Measurements from ENCODE around the gene MISP3. TPM values are rescaled to one million over a fixed set of nuclear protein-coding genes. Genes with fewer than 3 reads are reported as not detected.

Gene MISP3
- total and polyA plus RNA-seq, 2 donors from 2014 or later = 8.7 to 32.0 TPM

DNA sequence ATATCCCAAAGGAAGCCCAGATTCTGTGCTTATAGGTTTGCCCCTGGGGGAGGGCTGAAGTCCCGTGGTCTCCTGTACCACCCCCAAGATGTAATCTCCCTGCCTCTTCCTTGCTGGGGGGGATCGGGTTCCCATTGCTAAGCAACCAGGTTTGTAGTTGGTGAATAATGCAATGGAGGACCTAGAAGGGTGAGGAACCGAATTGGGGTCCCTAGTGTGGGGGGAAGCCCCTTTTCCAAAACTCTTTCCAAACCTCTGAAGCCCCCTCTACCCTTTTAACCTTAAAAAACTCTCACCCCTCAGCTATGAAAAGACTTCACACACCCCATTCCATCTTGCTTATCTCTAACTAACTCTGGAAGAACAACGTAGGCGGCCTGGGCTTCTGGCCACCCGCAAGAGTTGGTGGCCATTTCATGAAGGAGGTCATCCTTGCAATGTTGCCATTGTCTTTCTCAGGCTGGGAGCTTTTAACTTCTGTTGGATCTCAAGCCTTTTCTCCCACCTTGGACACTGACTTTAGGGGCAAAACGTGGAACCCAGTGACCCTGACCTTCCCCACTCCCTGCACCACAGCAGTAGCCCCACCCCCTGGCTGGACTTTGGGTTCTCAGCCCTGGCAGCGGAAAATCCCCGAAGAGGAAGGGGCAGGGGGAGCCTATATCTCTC lies 11.4 kb upstream of the MISP3 start:
- peaks cover 0 to 14% (median 11%) of the 10 kb centered on the region in 3 donors for H3K4me1 ChIP-seq (ENCODE audit: control insufficient read depth in 2 of 3, insufficient read depth in 2 of 3, low read depth in 1 of 3, low read length in 3 of 3)
- FAIRE-seq (no peak), DNase-seq (no peak)
- H3K9me3 ChIP-seq (ENCODE audit: control insufficient read depth in 2 of 3, insufficient read depth in 1 of 3, low read length in 3 of 3) = no peaks in the 10 kb centered on the region
- H3K9ac ChIP-seq (ENCODE audit: low read length in 3 of 3) = peak overlapping the region in 2 of 3 donors; percentile 32 to 77
- intact Hi-C loops (cut with DNase I) = no loop called here
- H3K4me3 ChIP-seq (ENCODE audit: low read length in 3 of 3) = peak overlapping the region; percentile 36 to 68 (median 60)
- H3K27ac ChIP-seq (ENCODE audit: low read depth in 2 of 2, low read length in 2 of 2) = peak overlapping the region; percentile 91 to 93
- H3K27me3 ChIP-seq (ENCODE audit: control insufficient read depth, insufficient read depth, low read length) = no peaks in the 10 kb centered on the region
- TF ChIP-seq, protein P1, sequence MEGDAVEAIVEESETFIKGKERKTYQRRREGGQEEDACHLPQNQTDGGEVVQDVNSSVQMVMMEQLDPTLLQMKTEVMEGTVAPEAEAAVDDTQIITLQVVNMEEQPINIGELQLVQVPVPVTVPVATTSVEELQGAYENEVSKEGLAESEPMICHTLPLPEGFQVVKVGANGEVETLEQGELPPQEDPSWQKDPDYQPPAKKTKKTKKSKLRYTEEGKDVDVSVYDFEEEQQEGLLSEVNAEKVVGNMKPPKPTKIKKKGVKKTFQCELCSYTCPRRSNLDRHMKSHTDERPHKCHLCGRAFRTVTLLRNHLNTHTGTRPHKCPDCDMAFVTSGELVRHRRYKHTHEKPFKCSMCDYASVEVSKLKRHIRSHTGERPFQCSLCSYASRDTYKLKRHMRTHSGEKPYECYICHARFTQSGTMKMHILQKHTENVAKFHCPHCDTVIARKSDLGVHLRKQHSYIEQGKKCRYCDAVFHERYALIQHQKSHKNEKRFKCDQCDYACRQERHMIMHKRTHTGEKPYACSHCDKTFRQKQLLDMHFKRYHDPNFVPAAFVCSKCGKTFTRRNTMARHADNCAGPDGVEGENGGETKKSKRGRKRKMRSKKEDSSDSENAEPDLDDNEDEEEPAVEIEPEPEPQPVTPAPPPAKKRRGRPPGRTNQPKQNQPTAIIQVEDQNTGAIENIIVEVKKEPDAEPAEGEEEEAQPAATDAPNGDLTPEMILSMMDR (IDR thresholded peaks at IDR 0.05; ENCODE audit: borderline replicate concordance, extremely low read depth, insufficient read depth) = no peak
- no peaks in the 10 kb centered on the region for H3K36me3 ChIP-seq (ENCODE audit: control insufficient read depth in 2 of 3, insufficient read depth in 3 of 3, low read length in 3 of 3)

DNA sequence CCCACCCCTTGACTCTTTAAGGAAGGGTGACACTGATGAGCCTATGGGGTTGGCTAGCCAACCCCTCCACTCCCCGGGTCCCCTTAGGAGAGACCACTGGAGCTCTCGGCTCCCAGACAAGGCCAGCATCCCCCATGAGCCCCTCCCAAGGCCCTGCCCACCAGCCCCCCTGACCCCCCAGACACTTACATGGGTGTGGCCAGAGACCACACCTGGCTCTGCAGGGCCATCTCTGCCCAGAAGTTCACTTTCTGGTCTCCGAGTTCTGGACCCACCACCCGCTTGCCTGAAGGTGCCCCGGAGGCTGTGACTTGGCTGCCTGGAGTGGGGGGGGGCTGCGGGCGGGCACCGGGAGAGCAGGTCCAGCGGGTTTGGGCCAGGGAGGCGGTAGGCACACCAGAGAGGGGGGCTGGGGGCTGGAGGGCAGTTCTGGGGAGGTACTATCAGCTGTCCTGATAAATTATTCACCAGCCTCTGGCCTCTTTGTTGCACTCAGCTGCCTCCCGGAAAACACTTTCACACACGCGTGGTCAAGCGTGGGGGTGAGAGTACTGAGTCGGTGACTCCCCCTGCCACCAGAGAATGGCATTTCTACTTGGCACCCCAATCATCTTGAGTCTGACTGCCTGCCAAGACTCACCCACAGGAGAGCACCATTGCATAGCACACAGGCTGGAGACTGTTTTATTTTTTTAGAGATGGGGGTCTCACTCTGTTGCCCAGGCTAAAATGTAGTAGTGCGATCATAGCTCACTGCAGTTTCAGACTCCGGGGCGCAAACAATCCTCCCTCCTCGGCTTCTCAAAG lies 10.6 kb upstream of the MISP3 start, which contains the start of gene PALM3:
PALM3 (minus strand) TSS at position 326 of the 807 bp plus-strand sequence; CDS start at position 230, 96 bp downstream.
- no peaks in the 10 kb centered on the region for H3K9me3 ChIP-seq (ENCODE audit: control insufficient read depth in 2 of 3, insufficient read depth in 1 of 3, low read length in 3 of 3)
- no peaks in the 10 kb centered on the region for H3K36me3 ChIP-seq (ENCODE audit: control insufficient read depth in 2 of 3, insufficient read depth in 3 of 3, low read length in 3 of 3)
- peak within 1 kb of the TSS; percentile 91 to 93 for H3K27ac ChIP-seq (ENCODE audit: low read depth in 2 of 2, low read length in 2 of 2)
- H3K9ac ChIP-seq (ENCODE audit: low read length in 3 of 3) = peak within 1 kb of the TSS in 2 of 3 donors; percentile 32 to 77
- TF ChIP-seq, protein P1 (IDR thresholded peaks at IDR 0.05; ENCODE audit: borderline replicate concordance, extremely low read depth, insufficient read depth) = peak; percentile 2
- DNase-seq = peak; percentile 86 to 95 (median 88)
- peak within 1 kb of the TSS; percentile 36 to 68 (median 60) for H3K4me3 ChIP-seq (ENCODE audit: low read length in 3 of 3)
- no peak for FAIRE-seq
- peaks cover 0 to 14% (median 11%) of the 10 kb centered on the region in 3 donors for H3K4me1 ChIP-seq (ENCODE audit: control insufficient read depth in 2 of 3, insufficient read depth in 2 of 3, low read depth in 1 of 3, low read length in 3 of 3)
- intact Hi-C loops (cut with DNase I) = no loop called here
- H3K27me3 ChIP-seq (ENCODE audit: control insufficient read depth, insufficient read depth, low read length) = no peaks in the 10 kb centered on the region

DNA sequence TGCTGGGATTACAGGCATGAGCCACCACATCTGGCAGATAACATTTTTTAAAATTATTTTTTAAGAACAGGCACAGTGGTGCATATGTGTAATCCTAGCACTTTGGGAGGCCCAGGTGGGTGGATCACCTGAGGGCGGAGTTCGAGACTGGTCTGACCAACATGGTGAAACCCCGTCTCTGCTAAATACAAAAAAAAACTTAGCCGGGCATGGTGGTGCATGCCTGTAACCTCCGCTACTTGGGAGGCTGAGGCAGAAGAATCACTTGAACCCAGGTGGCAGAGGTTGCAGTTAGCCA lies 10.1 kb upstream of the MISP3 start:
- Histone ChIP-seq H3K27me3 (ENCODE audit: control insufficient read depth, insufficient read depth, low read length) (no peaks in the 10 kb centered on the region), H3K9ac (ENCODE audit: low read length in 3 of 3) (no peak overlapping the region), H3K4me1 (ENCODE audit: control insufficient read depth in 2 of 3, insufficient read depth in 2 of 3, low read depth in 1 of 3, low read length in 3 of 3) (peaks cover 0 to 14% (median 11%) of the 10 kb centered on the region in 3 donors), H3K9me3 (ENCODE audit: control insufficient read depth in 2 of 3, insufficient read depth in 1 of 3, low read length in 3 of 3) (no peaks in the 10 kb centered on the region), H3K27ac (ENCODE audit: low read depth in 2 of 2, low read length in 2 of 2) (peak overlapping the region in 1 of 2 donors; percentile 9), H3K4me3 (ENCODE audit: low read length in 3 of 3) (peak overlapping the region in 2 of 3 donors; percentile 24 to 68), H3K36me3 (ENCODE audit: control insufficient read depth in 2 of 3, insufficient read depth in 3 of 3, low read length in 3 of 3) (no peaks in the 10 kb centered on the region)
- TF ChIP-seq, protein P1 (IDR thresholded peaks at IDR 0.05; ENCODE audit: borderline replicate concordance, extremely low read depth, insufficient read depth) = no peak
- intact Hi-C loops (cut with DNase I) = no loop called here
- DNase-seq = no peak
- FAIRE-seq = no peak

Data from kidney (tissue), 14 donors.